Putamen (tissue), 1 donor: Measurements from ENCODE around the gene PFKFB2.

Experiments used
- DNase-seq: peaks from one replicate; pipeline ENCODE4 v3.0.0-alpha.2; 2016; ENCODE audit warnings: low spot score

PFKFB2 gene

GRCh38 chr1:207067185-207067584 lies 14.1 kb downstream of the PFKFB2 start:
- no peak for DNase-seq

- DNase-seq = no peak
Measured at GRCh38 chr1:207067665-207068064, 14.6 kb downstream of the PFKFB2 start.

- no peak for DNase-seq
Measured at GRCh38 chr1:207069061-207069460, 16.0 kb downstream of the PFKFB2 start.

- DNase-seq = no peak
Measured at GRCh38 chr1:207069858-207070506, 16.9 kb downstream of the PFKFB2 start.

GRCh38 chr1:207070811-207071210 lies 17.7 kb downstream of the PFKFB2 start:
- no peak for DNase-seq

GRCh38 chr1:207071426-207071825 lies 18.4 kb downstream of the PFKFB2 start:
- no peak for DNase-seq

- DNase-seq = no peak
Measured at GRCh38 chr1:207072233-207072632, 19.2 kb downstream of the PFKFB2 start.

GRCh38 chr1:207073906-207074820 lies 21.1 kb downstream of the PFKFB2 start:
- no peak for DNase-seq

- no peak for DNase-seq
Measured at GRCh38 chr1:207076181-207076955, 23.3 kb downstream of the PFKFB2 start.

- DNase-seq = no peak
Measured at GRCh38 chr1:207077012-207077411, 23.9 kb downstream of the PFKFB2 start.

- peak; percentile 76 for DNase-seq
Measured at GRCh38 chr1:207077470-207078377, 24.6 kb downstream of the PFKFB2 start.

- DNase-seq = no peak
Measured at GRCh38 chr1:207078578-207079132, 25.6 kb downstream of the PFKFB2 start.

GRCh38 chr1:207079706-207080241 lies 26.7 kb downstream of the PFKFB2 start:
- DNase-seq = no peak

GRCh38 chr1:207081088-207081487 lies 28.0 kb downstream of the PFKFB2 start:
- no peak for DNase-seq

- DNase-seq = no peak
Measured at GRCh38 chr1:207081806-207082205, 28.7 kb downstream of the PFKFB2 start.

- no peak for DNase-seq
Measured at GRCh38 chr1:207084232-207084631, 31.2 kb downstream of the PFKFB2 start.

GRCh38 chr1:207084701-207085180 lies 31.7 kb downstream of the PFKFB2 start:
- DNase-seq = peak; percentile 37

GRCh38 chr1:207085887-207086286 lies 32.8 kb downstream of the PFKFB2 start:
- DNase-seq = no peak

GRCh38 chr1:207088161-207088560 lies 35.1 kb downstream of the PFKFB2 start:
- DNase-seq = no peak
